Measurements from ENCODE around the gene CDC42SE2. TPM values are rescaled to one million over a fixed set of nuclear protein-coding genes. Genes with fewer than 3 reads are reported as not detected.

The CDC42SE2 gene, protein sequence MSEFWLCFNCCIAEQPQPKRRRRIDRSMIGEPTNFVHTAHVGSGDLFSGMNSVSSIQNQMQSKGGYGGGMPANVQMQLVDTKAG
- total RNA-seq: 27.3 and 27.6 TPM in 2 replicates

DNA sequence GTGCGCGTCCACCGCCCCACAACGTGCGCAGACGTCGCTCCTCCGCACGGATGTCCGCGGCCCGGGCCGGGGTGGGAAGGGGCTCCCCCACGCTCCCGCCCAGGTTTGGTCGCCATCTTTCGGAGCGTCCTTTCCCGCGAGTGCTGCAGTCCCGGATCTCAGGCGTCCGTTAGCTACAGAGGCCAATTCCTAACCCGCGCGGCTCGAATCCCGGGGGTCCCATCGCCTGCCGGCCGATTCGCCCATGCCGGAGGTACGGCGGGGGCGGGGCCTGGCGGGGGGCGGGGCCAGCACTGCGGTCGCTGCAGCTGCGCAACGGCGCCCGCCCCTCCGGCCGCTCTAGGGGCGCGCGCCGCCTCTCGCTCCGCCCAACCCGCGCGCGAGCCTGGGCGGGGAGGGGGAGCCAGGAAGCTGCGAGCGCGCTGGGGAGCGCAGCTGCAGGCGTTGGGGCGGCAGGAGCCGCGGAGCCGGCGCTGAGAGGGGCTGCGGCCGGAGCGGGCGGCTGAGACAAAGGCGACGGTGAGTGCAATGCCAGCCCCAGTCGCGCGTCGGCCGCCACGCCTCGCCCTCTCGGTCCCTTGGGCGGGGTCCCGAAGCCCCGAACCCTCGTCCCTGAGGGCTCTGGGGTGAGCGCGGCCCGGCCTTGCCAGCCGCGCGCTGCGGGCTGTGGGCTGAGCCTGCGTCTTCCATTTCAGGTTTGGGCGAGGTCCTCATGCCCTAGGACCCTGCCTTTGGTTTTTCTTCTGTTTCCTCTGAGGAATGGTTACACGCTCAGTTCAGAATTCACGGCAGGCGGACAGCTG lies at the start of gene CDC42SE2:
CDC42SE2 (plus strand) TSS at position 406 of the 803 bp plus-strand sequence. CDS start 95,441 bp downstream, outside the sequence.

Small RNAs within 50 kb of the gene (small RNA-seq; reads per million reads assigned to genes)
- not detected for gene AC004777.1
- not detected for gene RF02271

Other genes starting within 250 kb of the CDC42SE2 start
- gene HINT1, start 98.8 kb upstream of the CDC42SE2 start, total RNA-seq: 169 and 199 TPM in 2 replicates
- gene LYRM7, start 93.1 kb upstream of the CDC42SE2 start, total RNA-seq: 9.4 and 15.5 TPM in 2 replicates